Smooth muscle cell of the coronary artery (primary cell): ENCODE measurements around the gene COX6A1. TPM values are rescaled to one million over a fixed set of nuclear protein-coding genes. Genes with fewer than 3 reads are reported as not detected.

Experiments used
- total RNA-seq: library from RNA; depleted of rRNA; stranded (reverse); fragments of >200 nt; gene quantifications from 2 replicates; pipeline ENCODE4 v1.2.3, GENCODE V29; 2014; ENCODE audit warnings: low replicate concordance

The COX6A1 gene
- 546 and 838 TPM in 2 replicates for total RNA-seq

GRCh38 chr12:120437735-120438494 lies at the start of gene COX6A1:
Gene COX6A1, plus strand, starts transcription at chr12:120438113. Its CDS starts 14 bp downstream, at chr12:120438127.

GRCh38 chr12:120445911-120446843 lies 8.3 kb downstream of the COX6A1 start, which contains the start of the genes GATC and TRIAP1:
Gene GATC, plus strand, starts transcription at chr12:120446444. Its CDS starts 37 bp downstream, at chr12:120446481.
Gene TRIAP1, minus strand, starts transcription at chr12:120446384. Its CDS starts 12 bp downstream, at chr12:120446372.

GRCh38 chr12:120469450-120470149 lies 31.7 kb downstream of the COX6A1 start, which contains the start of gene SRSF9:
Gene SRSF9, minus strand, starts transcription at chr12:120469748. Its CDS starts 139 bp downstream, at chr12:120469609.

Other genes with a start within 250 kb of the COX6A1 start
- 66.8 and 102 TPM in 2 replicates for gene GCN1, start 243.4 kb upstream of the COX6A1 start, total RNA-seq
- 3,616 and 4,331 TPM in 2 replicates for gene RPLP0, start 237.0 kb upstream of the COX6A1 start, total RNA-seq
- gene PXN, start 172.4 kb upstream of the COX6A1 start, total RNA-seq, result 4.4 and 22.3 TPM in 2 replicates
- gene RNU4-2, start 146.2 kb upstream of the COX6A1 start, total RNA-seq, result under 0.01 and 251 TPM in 2 replicates
- gene RNU4-1, start 144.9 kb upstream of the COX6A1 start, total RNA-seq, result under 0.01 and 55.9 TPM in 2 replicates
- 1.5 and 2.9 TPM in 2 replicates for gene SIRT4, start 135.8 kb upstream of the COX6A1 start, total RNA-seq
- not detected in 2 replicates for gene PLA2G1B, start 110.3 kb upstream of the COX6A1 start, total RNA-seq
- gene MSI1, start 68.9 kb upstream of the COX6A1 start, total RNA-seq, result not detected in 2 replicates
- 14.6 and 24.8 TPM in 2 replicates for gene TRIAP1, start 8.3 kb downstream of the COX6A1 start, total RNA-seq
- gene GATC, start 8.3 kb downstream of the COX6A1 start, total RNA-seq, result 10.5 and 15.0 TPM in 2 replicates
- 216 and 271 TPM in 2 replicates for gene SRSF9, start 31.6 kb downstream of the COX6A1 start, total RNA-seq
- 304 and 347 TPM in 2 replicates for gene DYNLL1, start 58.0 kb downstream of the COX6A1 start, total RNA-seq
- gene COQ5, start 91.0 kb downstream of the COX6A1 start, total RNA-seq, result 28.4 and 39.1 TPM in 2 replicates
- gene RNF10, start 96.2 kb downstream of the COX6A1 start, total RNA-seq, result 89.5 and 217 TPM in 2 replicates
- gene POP5, start 143.3 kb downstream of the COX6A1 start, total RNA-seq, result 52.2 and 60.1 TPM in 2 replicates
- 0.82 and 0.83 TPM in 2 replicates for gene CABP1, start 202.5 kb downstream of the COX6A1 start, total RNA-seq
- gene MLEC, start 249.0 kb downstream of the COX6A1 start, total RNA-seq, result 106 and 122 TPM in 2 replicates